Naive thymus-derived CD4-positive, alpha-beta T cell (primary cell): ENCODE measurements around the gene COG8. TPM values are rescaled to one million over a fixed set of nuclear protein-coding genes. Genes with fewer than 3 reads are reported as not detected.

Source experiments
- ATAC-seq: fragments of 150-1000 bp; cut with Tn5 transposase; 2 replicates; pipeline ENCODE4 v1.10.0; 2021; ENCODE audit warnings: mild to moderate bottlenecking, moderate library complexity
- CTCF ChIA-PET: fragments of 350-600 bp; sonication (Branson Sonifier 250); formaldehyde crosslinking; loops from one replicate; lab custom pipeline; 2021; ENCODE audit warnings: antibody characterized with exemption; lab: Charles Lee
- POLR2A ChIA-PET: fragments of 350-600 bp; sonication (Branson Sonifier 250); formaldehyde crosslinking; loops from one replicate; lab custom pipeline; 2021; ENCODE audit warnings: antibody characterized with exemption, inconsistent platforms; lab: Charles Lee
- DNase-seq, 9 donors: peaks; one replicate each; pipeline versions ENCODE4 v3.0.0 to v3.0.0-alpha.2; 2020 to 2022; ENCODE audit warnings: mixed read lengths in 1 of 9
- H3K27ac ChIP-seq: one replicate; pipeline ENCODE4 v1.7.0; 2013; ENCODE audit warnings: mild to moderate bottlenecking, low read depth, low read length, moderate library complexity
- H3K27me3 ChIP-seq, 2 donors: one replicate each; pipeline ENCODE4 v1.7.0; 2013; ENCODE audit warnings: low read length in 2 of 2, mild to moderate bottlenecking in 2 of 2, moderate library complexity in 2 of 2; ENCODE audit not compliant: control insufficient read depth in 2 of 2, insufficient read depth in 2 of 2
- H3K36me3 ChIP-seq, 3 experiments: 1 replicate in 2 of 3; 2 replicates in 1 of 3; pipeline ENCODE4 v1.7.0; 2013; ENCODE audit warnings: low read length in 3 of 3, mild to moderate bottlenecking in 3 of 3, moderate library complexity in 1 of 3; ENCODE audit not compliant: insufficient read depth in 3 of 3, control insufficient read depth in 2 of 3
- H3K4me1 ChIP-seq, 2 donors: one replicate each; pipeline ENCODE4 v1.7.0; 2013; ENCODE audit warnings: low read length in 2 of 2, mild to moderate bottlenecking in 2 of 2, moderate library complexity in 1 of 2; ENCODE audit not compliant: control insufficient read depth in 2 of 2, insufficient read depth in 2 of 2
- H3K4me3 ChIP-seq: 2 replicates; pipeline ENCODE4 v1.7.0; 2013; ENCODE audit warnings: mild to moderate bottlenecking, low read length
- H3K9me3 ChIP-seq, 3 experiments: 1 replicate in 2 of 3; 2 replicates in 1 of 3; pipeline ENCODE4 v1.7.0; 2013; ENCODE audit warnings: low read length in 3 of 3; ENCODE audit not compliant: control insufficient read depth in 2 of 3
- H3K27ac Mint-ChIP-seq, 9 donors: one replicate each; pipeline ENCODE4 v1.8.0; 2020 to 2022; ENCODE audit warnings: mixed read lengths in 9 of 9, mild to moderate bottlenecking in 8 of 9, moderate library complexity in 5 of 9, inconsistent platforms in 2 of 9
- H3K27me3 Mint-ChIP-seq, 5 donors: one replicate each; pipeline ENCODE4 v1.8.0; 2021 to 2022; ENCODE audit warnings: mixed read lengths in 5 of 5, mild to moderate bottlenecking in 1 of 5
- H3K36me3 Mint-ChIP-seq, 5 donors: one replicate each; pipeline ENCODE4 v1.8.0; 2020 to 2022; ENCODE audit warnings: mixed read lengths in 5 of 5, mild to moderate bottlenecking in 3 of 5, inconsistent platforms in 1 of 5
- H3K4me1 Mint-ChIP-seq, 7 donors: one replicate each; pipeline ENCODE4 v1.8.0; 2020 to 2022; ENCODE audit warnings: mixed read lengths in 7 of 7, mild to moderate bottlenecking in 3 of 7, inconsistent platforms in 1 of 7
- H3K4me3 Mint-ChIP-seq, 10 donors: one replicate each; pipeline ENCODE4 v1.8.0; 2020 to 2022; ENCODE audit warnings: mild to moderate bottlenecking in 10 of 10, mixed read lengths in 10 of 10, moderate library complexity in 6 of 10, inconsistent platforms in 2 of 10
- H3K9me3 Mint-ChIP-seq, 11 donors: one replicate each; pipeline ENCODE4 v1.8.0; 2020 to 2022; ENCODE audit warnings: mixed read lengths in 11 of 11, mild to moderate bottlenecking in 4 of 11, inconsistent platforms in 1 of 11, moderate library complexity in 1 of 11
- intact Hi-C, 2 donors: fragments of 100-400 bp; cut with micrococcal nuclease; formaldehyde crosslinking; loops; one replicate each; pipeline ENCODE4 v1.15.1; 2023
- polyA plus RNA-seq, 2 donors: library from polyadenylated mRNA; unstranded; fragments of 300-500 nt; fragmentation: Illumina TruSeq; gene quantifications; one replicate each; pipeline ENCODE4 v1.2.3, GENCODE V29; 2021
- total RNA-seq, 6 experiments: library from RNA in 5 of 6; stranded (reverse) in 5 of 6; gene quantifications; 1 replicate in 5 of 6; 2 replicates in 1 of 6; pipeline ENCODE4 v1.2.3 and lab custom pipeline; 2021 to 2026

COG8 gene
- total and polyA plus RNA-seq, 7 experiments from 2014 or later: 29.5 to 73.7 (median 38.7) TPM

- H3K4me3 ChIP-seq: no peak overlapping the region
- peak in 7 of 9 donors; percentile 38 to 73 (median 65) for DNase-seq
- no peaks in the 10 kb centered on the region for H3K9me3 ChIP-seq
- CTCF ChIA-PET: interaction anchor here (0.6 to 7.0 kb wide), 9 partner anchors 99 to 1918 kb away, joined by 3 to 131 read pairs (median 4); no protein-coding TSS in a partner anchor
- Mint-ChIP-seq H3K36me3 (no peaks in the 10 kb centered on the region), H3K27ac (no peak overlapping the region), H3K4me1 (peaks cover 0 to 2% (median 0%) of the 10 kb centered on the region in 7 donors), H3K9me3 (no peaks in the 10 kb centered on the region), H3K4me3 (no peak overlapping the region), H3K27me3 (no peaks in the 10 kb centered on the region)
- H3K36me3 ChIP-seq: peaks cover 0 to 4% (median 0%) of the 10 kb centered on the region in 3 experiments
- H3K27ac ChIP-seq: no peak overlapping the region
- peak; percentile 63 for ATAC-seq
- intact Hi-C loops: loop anchor here (1.0 to 10.0 kb wide), 6 partner anchors 99 to 760 kb away; partner anchors contain the start of gene TANGO6 (in 1 of the 2)
- no peaks in the 10 kb centered on the region for H3K4me1 ChIP-seq
- POLR2A ChIA-PET: no interaction called here
- no peaks in the 10 kb centered on the region for H3K27me3 ChIP-seq
These were observed 52.2 kb downstream of the COG8 start for GRCh38 chr16:69286941-69287713.

- Mint-ChIP-seq H3K4me3 (no peak overlapping the region), H3K4me1 (peaks cover 0 to 2% (median 0%) of the 10 kb centered on the region in 7 donors), H3K36me3 (no peaks in the 10 kb centered on the region), H3K27me3 (no peaks in the 10 kb centered on the region), H3K27ac (no peak overlapping the region), H3K9me3 (peaks cover 0 to 1% (median 0%) of the 10 kb centered on the region in 11 donors)
- DNase-seq (no peak), ATAC-seq (no peak)
- ChIA-PET POLR2A (interaction anchor here (0.6 to 1.0 kb wide), 2 partner anchors 135 to 136 kb away, joined by 3 read pairs; no protein-coding TSS in a partner anchor), CTCF (interaction anchor here (0.6 to 7.0 kb wide), 8 partner anchors 8 to 903 kb away, joined by 3 to 131 read pairs (median 4); no protein-coding TSS in a partner anchor)
- H3K27ac ChIP-seq: no peak overlapping the region
- no peaks in the 10 kb centered on the region for H3K9me3 ChIP-seq
- H3K4me1 ChIP-seq: no peaks in the 10 kb centered on the region
- no peak overlapping the region for H3K4me3 ChIP-seq
- no peaks in the 10 kb centered on the region for H3K27me3 ChIP-seq
- intact Hi-C loops: loop anchor here in 1 of 2 donors (5.0 to 10.0 kb wide), 3 partner anchors 118 to 758 kb away; partner anchors contain the start of gene TANGO6
- peaks cover 0 to 4% (median 0%) of the 10 kb centered on the region in 3 experiments for H3K36me3 ChIP-seq
These were observed 54.1 kb downstream of the COG8 start for GRCh38 chr16:69285240-69285639.

GRCh38 chr16:69283851-69284250 is 55.5 kb downstream of the COG8 start:
- Histone ChIP-seq H3K4me1 (no peaks in the 10 kb centered on the region), H3K36me3 (peaks cover 0 to 4% (median 0%) of the 10 kb centered on the region in 3 experiments), H3K27me3 (no peaks in the 10 kb centered on the region), H3K9me3 (no peaks in the 10 kb centered on the region), H3K4me3 (no peak overlapping the region), H3K27ac (no peak overlapping the region)
- ChIA-PET CTCF (interaction anchor here (1.3 to 7.0 kb wide), 2 partner anchors 132 to 133 kb away, joined by 7 to 131 read pairs; no protein-coding TSS in a partner anchor), POLR2A (no interaction called here)
- Mint-ChIP-seq H3K9me3 (peaks cover 0 to 1% (median 0%) of the 10 kb centered on the region in 11 donors), H3K4me1 (peaks cover 0 to 2% (median 0%) of the 10 kb centered on the region in 7 donors), H3K27me3 (no peaks in the 10 kb centered on the region), H3K36me3 (no peaks in the 10 kb centered on the region), H3K4me3 (no peak overlapping the region), H3K27ac (no peak overlapping the region)
- ATAC-seq (no peak), DNase-seq (no peak)
- intact Hi-C loops: loop anchor here in 1 of 2 donors (10.0 kb wide), 1 partner anchor 439 kb away; the partner anchor contains the start of gene TANGO6

GRCh38 chr16:69277413-69277812 is 62.0 kb downstream of the COG8 start:
- H3K36me3 Mint-ChIP-seq: peaks cover 0 to 5% (median 0%) of the 10 kb centered on the region in 5 donors
- intact Hi-C loops: no loop called here
- DNase-seq: no peak
- no peak overlapping the region for H3K27ac ChIP-seq
- H3K27me3 ChIP-seq: no peaks in the 10 kb centered on the region
- no peaks in the 10 kb centered on the region for H3K27me3 Mint-ChIP-seq
- H3K4me3 ChIP-seq: no peak overlapping the region
- no peak overlapping the region for H3K27ac Mint-ChIP-seq
- ChIA-PET CTCF (interaction anchor here (0.8 kb wide), 1 partner anchor 8 kb away, joined by 3 read pairs; no protein-coding TSS in a partner anchor), POLR2A (no interaction called here)
- no peak for ATAC-seq
- no peak overlapping the region for H3K4me3 Mint-ChIP-seq
- no peaks in the 10 kb centered on the region for H3K4me1 ChIP-seq
- no peaks in the 10 kb centered on the region for H3K9me3 ChIP-seq
- H3K9me3 Mint-ChIP-seq: peaks cover 0 to 1% (median 0%) of the 10 kb centered on the region in 11 donors
- peaks cover 0 to 4% (median 0%) of the 10 kb centered on the region in 7 donors for H3K4me1 Mint-ChIP-seq
- no peaks in the 10 kb centered on the region for H3K36me3 ChIP-seq

Other genes starting within 250 kb of the COG8 start
- 1 to 10 TPM in 4 of 5 experiments, under 1 TPM in 1; 0.73 to 4.2 (median 2.9) TPM for gene HAS3, start 233.9 kb downstream of the COG8 start, total RNA-seq
- under 1 TPM in 1 of 2 donors, not detected in 1; 0.24 TPM for gene HAS3, start 233.9 kb downstream of the COG8 start, polyA plus RNA-seq
- gene CHTF8, start 207.0 kb downstream of the COG8 start, total RNA-seq: 100 to 1,000 TPM in 3 of 5 experiments, 10 to 100 TPM in 2; 53.3 to 142 (median 133) TPM
- 100 to 1,000 TPM; 178 to 210 TPM for gene CHTF8, start 207.0 kb downstream of the COG8 start, polyA plus RNA-seq
- gene UTP4, start 206.9 kb downstream of the COG8 start, total RNA-seq: 10 to 100 TPM; 31.9 to 56.5 (median 35.1) TPM
- gene UTP4, start 206.9 kb downstream of the COG8 start, polyA plus RNA-seq: 10 to 100 TPM; 61.1 to 82.0 TPM
- gene SNTB2, start 152.4 kb downstream of the COG8 start, total RNA-seq: 10 to 100 TPM in 4 of 5 experiments, 1 to 10 TPM in 1; 9.7 to 16.4 (median 12.1) TPM
- 1 to 10 TPM; 3.0 to 6.2 TPM for gene SNTB2, start 152.4 kb downstream of the COG8 start, polyA plus RNA-seq
- 10 to 100 TPM; 36.7 to 53.7 (median 46.9) TPM for gene VPS4A, start 28.2 kb downstream of the COG8 start, total RNA-seq
- gene VPS4A, start 28.2 kb downstream of the COG8 start, polyA plus RNA-seq: 10 to 100 TPM; 29.7 to 44.4 TPM
- 10 to 100 TPM in 2 of 5 experiments, 1 to 10 TPM in 3; 4.6 to 11.8 (median 9.5) TPM for gene PDF, start 9.0 kb downstream of the COG8 start, total RNA-seq
- 10 to 100 TPM; 15.9 to 24.5 TPM for gene PDF, start 9.0 kb downstream of the COG8 start, polyA plus RNA-seq
- 10 to 100 TPM; 22.1 to 40.9 (median 30.3) TPM for gene NIP7, start 208 bp upstream of the COG8 start, total RNA-seq
- 10 to 100 TPM; 19.5 to 20.2 TPM for gene NIP7, start 208 bp upstream of the COG8 start, polyA plus RNA-seq
- gene TMED6, start 12.2 kb upstream of the COG8 start, total RNA-seq: 1 to 10 TPM; 1.8 to 6.3 (median 2.9) TPM
- under 1 TPM in 1 of 2 donors, not detected in 1; 0.21 TPM for gene TMED6, start 12.2 kb upstream of the COG8 start, polyA plus RNA-seq
- 10 to 100 TPM; 40.4 to 63.5 (median 50.7) TPM for gene TERF2, start 46.4 kb upstream of the COG8 start, total RNA-seq
- gene TERF2, start 46.4 kb upstream of the COG8 start, polyA plus RNA-seq: 10 to 100 TPM; 26.3 to 39.4 TPM
- 100 to 1,000 TPM in 1 of 5 experiments, 10 to 100 TPM in 4; 29.6 to 148 (median 48.2) TPM for gene CYB5B, start 85.1 kb upstream of the COG8 start, total RNA-seq
- 100 to 1,000 TPM in 1 of 2 donors, 10 to 100 TPM in 1; 95.7 to 119 TPM for gene CYB5B, start 85.1 kb upstream of the COG8 start, polyA plus RNA-seq
- gene NFAT5, start 226.4 kb upstream of the COG8 start, total RNA-seq: 10 to 100 TPM; 27.3 to 35.5 (median 34.2) TPM
- gene NFAT5, start 226.4 kb upstream of the COG8 start, polyA plus RNA-seq: 1 to 10 TPM; 7.7 to 7.9 TPM